K562 (cell line): Measurements from ENCODE around the gene PLCL2. TPM values are rescaled to one million over a fixed set of nuclear protein-coding genes. Genes with fewer than 3 reads are reported as not detected.

Experiments used
- ATAC-seq: fragments of 200-7000 bp; cut with Tn5 transposase; 3 replicates; pipeline ENCODE4 v1.9.1; 2020; ENCODE audit warnings: moderate library complexity
- BruUV-seq: library from RNA; stranded (reverse); fragments of 400-500 nt; replicated peaks from 2 replicates; lab custom pipeline; 2021; lab: Mats Ljungman, UMichigan
- CTCF ChIA-PET: fragments of 300-600 bp; formaldehyde crosslinking; extraction: SDS; loops from one replicate; lab custom pipeline; 2021; ENCODE audit warnings: low intra/inter-chr PET ratio; lab: Yijun Ruan, JAX
- POLR2A ChIA-PET: fragments of 300-600, 350-650 bp; sonication (Branson Sonifier 250); formaldehyde crosslinking; extraction: SDS; loops from one replicate; lab custom pipeline; 2021; ENCODE audit warnings: antibody characterized with exemption, inconsistent platforms; lab: Yijun Ruan, JAX
- DNase-seq, 4 experiments: peaks; one replicate each; pipeline versions ENCODE4 v3.0.0 to v3.0.0-alpha.2; 2011 to 2018; ENCODE audit warnings: low spot score in 3 of 4, mixed read lengths in 3 of 4; ENCODE audit errors: extremely low read depth in 1 of 4
- FAIRE-seq: peaks from 2 replicates; lab custom pipeline; 2011; peaks lifted over from hg19 to GRCh38; lab: Jason Lieb, UNC
- H2AFZ ChIP-seq: 2 replicates; pipeline ENCODE4 v1.6.0; 2011; ENCODE audit warnings: low read depth, low read length, control low read depth, inconsistent platforms
- H3K27ac ChIP-seq: fragments of 200-600 bp; 3 replicates; pipeline ENCODE4 v1.8.0; 2011; ENCODE audit warnings: low read depth, mild to moderate bottlenecking, control low read depth, inconsistent platforms, low read length, moderate library complexity, mixed read lengths; ENCODE audit errors: extremely low read depth
- H3K27me3 ChIP-seq, 2 experiments: fragments of 300-600 bp in 1 of 2; 2 replicates in 1 of 2; 3 replicates in 1 of 2; pipeline versions ENCODE4 v1.6.0 to v1.8.0; 2011; ENCODE audit warnings: inconsistent platforms in 2 of 2, low read length in 2 of 2, mild to moderate bottlenecking in 1 of 2, mixed read lengths in 1 of 2, moderate library complexity in 1 of 2; ENCODE audit not compliant: control insufficient read depth in 2 of 2, insufficient read depth in 2 of 2
- H3K36me3 ChIP-seq: fragments of 300-600 bp; 3 replicates; pipeline ENCODE4 v1.8.0; 2011; ENCODE audit warnings: mild to moderate bottlenecking, low read length, inconsistent platforms; ENCODE audit not compliant: control insufficient read depth, insufficient read depth
- H3K4me1 ChIP-seq, 2 experiments: fragments of 200-600 bp in 1 of 2; replicated peaks in 1 of 2; 2 replicates in 1 of 2; 3 replicates in 1 of 2; pipeline versions ENCODE4 v1.5.1 to v1.8.0; 2011; ENCODE audit warnings: inconsistent platforms in 2 of 2, low read length in 2 of 2, mild to moderate bottlenecking in 1 of 2, mixed read lengths in 1 of 2, moderate library complexity in 1 of 2; ENCODE audit not compliant: control insufficient read depth in 2 of 2, insufficient read depth in 2 of 2
- H3K4me2 ChIP-seq: 2 replicates; pipeline ENCODE4 v1.6.1; 2011; ENCODE audit warnings: low read length, control low read depth, inconsistent platforms, mixed read lengths; ENCODE audit not compliant: insufficient read depth
- H3K4me3 ChIP-seq: fragments of 200-600 bp; sonication (generic), shearing (Covaris generic); 2 replicates; pipeline ENCODE4 v1.5.1; 2016; ENCODE audit warnings: control low read depth, inconsistent platforms
- H3K79me2 ChIP-seq: fragments of 200-600 bp; 3 replicates; pipeline ENCODE4 v1.8.0; 2011; ENCODE audit warnings: low read length, inconsistent platforms; ENCODE audit not compliant: control insufficient read depth, insufficient read depth
- H3K9ac ChIP-seq, 2 experiments: 2 replicates each; pipeline versions ENCODE4 v1.6.0 to v1.6.1; 2011; ENCODE audit warnings: low read depth in 2 of 2, low read length in 2 of 2, control low read depth in 1 of 2, inconsistent platforms in 1 of 2, mild to moderate bottlenecking in 1 of 2, mixed read lengths in 1 of 2; ENCODE audit not compliant: insufficient read depth in 1 of 2
- H3K9me1 ChIP-seq: one replicate; pipeline ENCODE4 v1.6.0; 2011; ENCODE audit warnings: inconsistent platforms, mild to moderate bottlenecking, low read length, moderate library complexity; ENCODE audit not compliant: control insufficient read depth, insufficient read depth
- H3K9me3 ChIP-seq: replicated peaks from 2 replicates; pipeline ENCODE4 v1.5.1; 2011; ENCODE audit warnings: low read depth, low read length, inconsistent platforms; ENCODE audit not compliant: control insufficient read depth, insufficient read depth
- H4K20me1 ChIP-seq: replicated peaks from 2 replicates; pipeline ENCODE4 v1.6.1; 2011; ENCODE audit warnings: low read length, inconsistent platforms, mixed read lengths; ENCODE audit not compliant: control insufficient read depth, insufficient read depth
- CXXC5 ChIP-seq: fragments of 250-450 bp; sonication (Bioruptor Pico); IDR thresholded peaks from 2 replicates; pipeline ENCODE4 v1.8.0; 2022; ENCODE audit warnings: inconsistent platforms, mild to moderate bottlenecking, moderate library complexity
- HMGN3 ChIP-seq: IDR thresholded peaks from 2 replicates; pipeline ENCODE4 v1.6.1; 2011; ENCODE audit warnings: borderline replicate concordance, low read depth, mild to moderate bottlenecking, mixed read lengths, low read length; ENCODE audit not compliant: insufficient read length; ENCODE audit errors: extremely low read depth
- HOXB6 ChIP-seq: fragments of 250-450 bp; sonication (Bioruptor Pico); IDR thresholded peaks from 2 replicates; pipeline ENCODE4 v1.5.1; 2022; ENCODE audit warnings: mild to moderate bottlenecking, borderline replicate concordance
- JUNB ChIP-seq: fragments of 450-650 bp; formaldehyde crosslinking; conservative IDR thresholded peaks from 2 replicates; pipeline ENCODE4 v1.4.0; 2020; ENCODE audit warnings: mild to moderate bottlenecking
- MCM7 ChIP-seq, 2 experiments: fragments of 450-650 bp; IDR thresholded peaks; 2 replicates each; pipeline ENCODE4 v1.6.1; 2016 to 2018
- MEF2D ChIP-seq: conservative IDR thresholded peaks from 2 replicates; pipeline ENCODE4 v1.6.1; 2016; ENCODE audit warnings: low read depth, missing genetic modification characterization, missing compliant biosample characterization
- RB1 ChIP-seq: fragments of 450-650 bp; IDR thresholded peaks from 2 replicates; pipeline ENCODE4 v1.6.1; 2017; ENCODE audit warnings: low read depth, mild to moderate bottlenecking
- RBM17 ChIP-seq: fragments of 200-400 bp; formaldehyde crosslinking; IDR thresholded peaks from 2 replicates; pipeline ENCODE4 v1.6.1; 2017; ENCODE audit warnings: low read depth, mild to moderate bottlenecking, low read length, borderline replicate concordance
- SAFB ChIP-seq: fragments of 200-400 bp; formaldehyde crosslinking; IDR thresholded peaks from 2 replicates; pipeline ENCODE4 v1.6.1; 2017; ENCODE audit warnings: low read depth, low read length, borderline replicate concordance
- TAF15 ChIP-seq: fragments of 200-400 bp; formaldehyde crosslinking; IDR thresholded peaks from 2 replicates; pipeline ENCODE4 v1.6.1; 2017; ENCODE audit warnings: mild to moderate bottlenecking, low read depth, low read length, moderate library complexity
- WGBS: fragments of 100-300 bp; shearing (Covaris generic); methylation state at CpG from one replicate; pipeline ENCODE4 v1.1.6; 2016; ENCODE audit warnings: low coverage, mixed read lengths; ENCODE audit not compliant: insufficient coverage; ENCODE audit errors: missing lambda C conversion rate; 5-methylcytosine and 5-hydroxymethylcytosine counted together
- in situ Hi-C: fragments of 300-500 bp; cut with MboI; formaldehyde crosslinking; loops from 4 replicates; pipeline ENCODE4 v1.15.0; 2018; ENCODE audit warnings: inconsistent platforms, mixed read lengths
- intact Hi-C: fragments of 100-400 bp; cut with micrococcal nuclease; formaldehyde crosslinking; loops from 2 replicates; pipeline ENCODE4 v1.14.2; 2022
- polyA plus RNA-seq, 8 experiments: library from polyadenylated mRNA; depleted of rRNA in 4 of 8; stranded (reverse) in 5 of 8; unstranded in 3 of 8; fragments of >200 nt; fragmentation: Nextera tagmentation in 2 of 8; fragmentation: Illumina TruSeq in 1 of 8; extraction: Ambion mirVana in 2 of 8; extraction: Trizol in 1 of 8; gene quantifications; 2 replicates each; pipeline versions ENCODE4 v1.2.1 to v1.2.3, GENCODE V29; 2011 to 2014; ENCODE audit warnings: inconsistent platforms in 1 of 8, missing spikeins in 1 of 8
- total RNA-seq, 7 experiments: library from RNA; depleted of rRNA in 6 of 7; stranded (reverse); fragments of >200 nt in 6 of 7; fragmentation: Illumina TruSeq in 2 of 7; extraction: Trizol in 2 of 7; gene quantifications; 2 replicates each; pipeline versions ENCODE4 v1.2.1 to v1.2.3, GENCODE V29; 2011 to 2021; ENCODE audit warnings: low replicate concordance in 1 of 7
- TF ChIP-seq, protein P1 (sequence below): sonication (generic); formaldehyde crosslinking; IDR thresholded peaks from 2 replicates; pipeline ENCODE4 v1.8.1; 2023; ENCODE audit warnings: mild to moderate bottlenecking, missing genetic modification reagents
- TF ChIP-seq, protein P2 (sequence below): fragments of 250-450 bp; sonication (Bioruptor Pico); IDR thresholded peaks from 2 replicates; pipeline ENCODE4 v1.4.0; 2020; ENCODE audit warnings: mild to moderate bottlenecking

PLCL2 gene
- total and polyA plus RNA-seq, 9 of the 15 experiments (the other 6 are each of a cell fraction or from before 2014, with no cell fraction given), result 0.03 to 0.18 (median 0.11) TPM; not detected in 2

DNA sequence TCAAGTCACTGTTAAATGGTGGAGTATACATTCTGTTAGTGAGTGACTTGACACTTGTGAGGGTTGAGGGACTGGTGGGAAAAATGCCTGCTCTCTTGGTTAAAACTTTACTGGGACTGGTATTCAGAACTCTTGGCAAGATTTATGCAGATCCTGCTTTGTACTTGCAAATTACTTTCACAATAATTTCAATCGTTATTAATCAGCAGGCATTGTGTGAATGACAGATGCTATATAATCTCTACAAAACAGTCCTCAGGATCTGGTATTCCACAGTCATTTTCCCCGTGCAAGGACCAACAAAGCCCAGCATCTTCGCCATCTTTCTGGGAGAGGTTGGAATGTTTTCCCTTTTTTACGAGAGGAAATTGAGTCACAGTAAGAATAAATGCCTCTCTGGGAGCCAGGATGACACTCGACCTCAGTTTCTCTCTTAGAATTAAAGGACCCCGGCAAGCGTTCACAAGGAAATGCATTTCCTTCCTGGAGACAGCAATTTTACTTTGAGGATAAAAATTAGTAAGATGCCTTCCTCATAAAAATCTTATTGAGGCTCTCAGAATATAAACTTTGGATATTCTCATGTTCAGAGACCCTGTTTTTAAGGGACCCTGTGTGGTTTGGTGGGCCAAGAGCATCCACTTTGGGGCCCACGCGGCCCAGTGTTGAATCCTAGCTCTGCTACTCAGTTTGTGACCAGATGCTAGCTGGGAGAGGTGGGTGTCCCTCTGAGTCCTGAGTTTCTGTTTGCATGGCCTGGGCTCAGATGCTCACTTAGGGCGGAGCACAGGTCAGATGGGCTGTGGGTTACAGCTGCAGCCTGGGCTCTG lies 45.3 kb upstream of the PLCL2 start (continued):
- no peak for TF ChIP-seq HMGN3
- TF ChIP-seq, protein P1, sequence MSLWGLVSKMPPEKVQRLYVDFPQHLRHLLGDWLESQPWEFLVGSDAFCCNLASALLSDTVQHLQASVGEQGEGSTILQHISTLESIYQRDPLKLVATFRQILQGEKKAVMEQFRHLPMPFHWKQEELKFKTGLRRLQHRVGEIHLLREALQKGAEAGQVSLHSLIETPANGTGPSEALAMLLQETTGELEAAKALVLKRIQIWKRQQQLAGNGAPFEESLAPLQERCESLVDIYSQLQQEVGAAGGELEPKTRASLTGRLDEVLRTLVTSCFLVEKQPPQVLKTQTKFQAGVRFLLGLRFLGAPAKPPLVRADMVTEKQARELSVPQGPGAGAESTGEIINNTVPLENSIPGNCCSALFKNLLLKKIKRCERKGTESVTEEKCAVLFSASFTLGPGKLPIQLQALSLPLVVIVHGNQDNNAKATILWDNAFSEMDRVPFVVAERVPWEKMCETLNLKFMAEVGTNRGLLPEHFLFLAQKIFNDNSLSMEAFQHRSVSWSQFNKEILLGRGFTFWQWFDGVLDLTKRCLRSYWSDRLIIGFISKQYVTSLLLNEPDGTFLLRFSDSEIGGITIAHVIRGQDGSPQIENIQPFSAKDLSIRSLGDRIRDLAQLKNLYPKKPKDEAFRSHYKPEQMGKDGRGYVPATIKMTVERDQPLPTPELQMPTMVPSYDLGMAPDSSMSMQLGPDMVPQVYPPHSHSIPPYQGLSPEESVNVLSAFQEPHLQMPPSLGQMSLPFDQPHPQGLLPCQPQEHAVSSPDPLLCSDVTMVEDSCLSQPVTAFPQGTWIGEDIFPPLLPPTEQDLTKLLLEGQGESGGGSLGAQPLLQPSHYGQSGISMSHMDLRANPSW (CRISPR knock-in tag), result no peak
- TF ChIP-seq TAF15, result no peak

DNA sequence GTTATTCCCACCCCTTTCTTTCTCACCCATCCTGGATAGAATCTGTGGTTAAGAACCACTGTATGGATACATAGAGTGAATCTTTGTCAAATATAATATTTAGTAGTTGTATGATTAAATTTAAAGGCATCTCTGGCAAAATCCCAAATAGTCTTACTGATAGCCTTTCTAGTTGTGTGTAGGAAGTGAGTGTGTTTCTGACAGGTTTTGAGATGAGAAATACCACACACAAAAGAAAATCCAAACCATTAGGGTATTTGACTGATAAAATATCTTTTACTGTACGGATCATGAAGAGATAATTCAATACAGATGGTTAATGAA lies 44.7 kb upstream of the PLCL2 start:
- POLR2A ChIA-PET, result no interaction called here
- no peaks in the 10 kb centered on the region for H3K36me3 ChIP-seq
- peaks cover 2 to 11% of the 10 kb centered on the region in 2 experiments; a peak in 4 of 5 replicates for H3K27me3 ChIP-seq
- CTCF ChIA-PET, result no interaction called here
- FAIRE-seq (no peak), DNase-seq (no peak), ATAC-seq (no peak)
- no peaks in the 10 kb centered on the region for H3K9me3 ChIP-seq
- H3K27ac ChIP-seq, result no peak overlapping the region
- H3K4me3 ChIP-seq, result no peak overlapping the region
- no peak overlapping the region for H2AFZ ChIP-seq
- TF ChIP-seq, protein P2, sequence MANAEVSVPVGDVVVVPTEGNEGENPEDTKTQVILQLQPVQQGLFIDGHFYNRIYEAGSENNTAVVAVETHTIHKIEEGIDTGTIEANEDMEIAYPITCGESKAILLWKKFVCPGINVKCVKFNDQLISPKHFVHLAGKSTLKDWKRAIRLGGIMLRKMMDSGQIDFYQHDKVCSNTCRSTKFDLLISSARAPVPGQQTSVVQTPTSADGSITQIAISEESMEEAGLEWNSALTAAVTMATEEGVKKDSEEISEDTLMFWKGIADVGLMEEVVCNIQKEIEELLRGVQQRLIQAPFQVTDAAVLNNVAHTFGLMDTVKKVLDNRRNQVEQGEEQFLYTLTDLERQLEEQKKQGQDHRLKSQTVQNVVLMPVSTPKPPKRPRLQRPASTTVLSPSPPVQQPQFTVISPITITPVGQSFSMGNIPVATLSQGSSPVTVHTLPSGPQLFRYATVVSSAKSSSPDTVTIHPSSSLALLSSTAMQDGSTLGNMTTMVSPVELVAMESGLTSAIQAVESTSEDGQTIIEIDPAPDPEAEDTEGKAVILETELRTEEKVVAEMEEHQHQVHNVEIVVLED (CRISPR knock-in tag), result no peak
- TF ChIP-seq JUNB (CRISPR knock-in tag) (no peak), HOXB6 (CRISPR knock-in tag) (no peak), MEF2D (tag) (no peak), CXXC5 (CRISPR knock-in tag) (no peak), RB1 (no peak), MCM7 (IDR thresholded peaks at IDR 0.05) (no peak), RBM17 (no peak), SAFB (no peak)
- no peaks in the 10 kb centered on the region for H3K79me2 ChIP-seq
- 0% methylated on average over 1 of the region's 1 CpG for WGBS
- H3K4me2 ChIP-seq, result no peak overlapping the region
- intact Hi-C loops (no loop called here), in situ Hi-C loops (no loop called here)
- BruUV-seq, result no TSS peak
- no peaks in the 10 kb centered on the region for H4K20me1 ChIP-seq
- H3K4me1 ChIP-seq, result no peaks in the 10 kb centered on the region
- no peaks in the 10 kb centered on the region for H3K9me1 ChIP-seq
- no peak overlapping the region for H3K9ac ChIP-seq
